Measurements from ENCODE around the gene RAB8A.

GRCh38 chr19:16134510-16134909, 22.8 kb downstream of the RAB8A start:
- TF ChIP-seq NR2C2 (CRISPR knock-in tag; IDR thresholded peaks at IDR 0.05), result no peak
- TF ChIP-seq RELA (CRISPR knock-in tag; IDR thresholded peaks at IDR 0.05; ENCODE audit: borderline replicate concordance), result no peak
- TF ChIP-seq E2F4 (CRISPR knock-in tag; IDR thresholded peaks at IDR 0.05; ENCODE audit: borderline replicate concordance, low read depth), result no peak
- TF ChIP-seq CTCF (IDR thresholded peaks at IDR 0.05), result no peak
- TF ChIP-seq NFYB (CRISPR knock-in tag; conservative IDR thresholded peaks at IDR 0.05; ENCODE audit: low read depth), result no peak
- TF ChIP-seq ZBTB43 (CRISPR knock-in tag; IDR thresholded peaks at IDR 0.05), result no peak
- TF ChIP-seq FOXP4 (CRISPR knock-in tag; IDR thresholded peaks at IDR 0.05), result no peak
- TF ChIP-seq ZNF317 (CRISPR knock-in tag; IDR thresholded peaks at IDR 0.05; ENCODE audit: borderline replicate concordance, low read depth), result no peak

Measured in WTC11 (cell line).